Right hindlimb (tissue), 1 donor: ENCODE data around the gene LRMDA.
"Not testable (repeated sequence)": the region's sequence is repeated elsewhere in the genome, so short reads cannot be mapped to it uniquely, and the experiment has no call there.

ENCODE experiments used
- DNase-seq: peaks from one replicate; pipeline ENCODE4 v3.0.0-alpha.2; 2018

LRMDA gene

GRCh38 chr10:76115471-76116155, 684.2 kb downstream of the LRMDA start:
- DNase-seq = no peak

GRCh38 chr10:76116523-76116922, 685.1 kb downstream of the LRMDA start:
- DNase-seq = no peak

GRCh38 chr10:76117949-76118348, 686.5 kb downstream of the LRMDA start:
- no peak for DNase-seq

GRCh38 chr10:76119036-76119435, 687.6 kb downstream of the LRMDA start:
- no peak for DNase-seq

GRCh38 chr10:76119515-76119914, 688.1 kb downstream of the LRMDA start:
- DNase-seq = no peak

GRCh38 chr10:76122056-76122455, 690.6 kb downstream of the LRMDA start:
- no peak for DNase-seq

GRCh38 chr10:76124280-76124679, 692.9 kb downstream of the LRMDA start:
- no peak for DNase-seq

- no peak for DNase-seq
These were observed 694.5 kb downstream of the LRMDA start for GRCh38 chr10:76125900-76126299.

GRCh38 chr10:76126607-76127527, 695.4 kb downstream of the LRMDA start:
- DNase-seq = no peak

GRCh38 chr10:76127984-76128589, 696.7 kb downstream of the LRMDA start:
- DNase-seq = no peak

- no peak for DNase-seq
These were observed 697.8 kb downstream of the LRMDA start for GRCh38 chr10:76129213-76129612.

- DNase-seq = no peak
These were observed 699.5 kb downstream of the LRMDA start for GRCh38 chr10:76130892-76131291.

GRCh38 chr10:76133597-76134255, 702.3 kb downstream of the LRMDA start:
- DNase-seq = no peak

- DNase-seq = no peak
These were observed 705.5 kb downstream of the LRMDA start for GRCh38 chr10:76136961-76137360.

- no peak for DNase-seq
These were observed 706.9 kb downstream of the LRMDA start for GRCh38 chr10:76138286-76138685.

GRCh38 chr10:76138906-76139305, 707.5 kb downstream of the LRMDA start:
- no peak for DNase-seq

GRCh38 chr10:76139431-76139830, 708.0 kb downstream of the LRMDA start:
- no peak for DNase-seq

GRCh38 chr10:76141376-76141775, 710.0 kb downstream of the LRMDA start:
- no peak for DNase-seq

GRCh38 chr10:76148217-76148616, 716.8 kb downstream of the LRMDA start:
- not testable (repeated sequence) for DNase-seq

GRCh38 chr10:76149182-76149581, 717.8 kb downstream of the LRMDA start:
- DNase-seq = no peak

GRCh38 chr10:76149602-76150138, 718.2 kb downstream of the LRMDA start:
- no peak for DNase-seq

GRCh38 chr10:76150139-76150875, 718.9 kb downstream of the LRMDA start:
- DNase-seq = peak; percentile 21
